Urinary bladder (tissue), 4 donors: ENCODE results near the gene CCRL2. TPM values are rescaled to one million over a fixed set of nuclear protein-coding genes. Genes with fewer than 3 reads are reported as not detected.

Experiments used
- DNase-seq: peaks from one replicate; pipeline ENCODE4 v3.0.0-alpha.2; 2015; ENCODE audit errors: extremely low spot score
- H3K27ac ChIP-seq: one replicate; pipeline ENCODE4 v1.5.1; 2013; ENCODE audit warnings: low read depth, mild to moderate bottlenecking, moderate library complexity
- H3K36me3 ChIP-seq: one replicate; pipeline ENCODE4 v1.6.1; 2013; ENCODE audit warnings: mild to moderate bottlenecking, moderate library complexity; ENCODE audit not compliant: insufficient read depth
- H3K4me1 ChIP-seq: one replicate; pipeline ENCODE4 v1.6.1; 2013; ENCODE audit warnings: mild to moderate bottlenecking, moderate library complexity; ENCODE audit not compliant: insufficient read depth
- H3K4me3 ChIP-seq: one replicate; pipeline ENCODE4 v1.5.1; 2013; ENCODE audit warnings: low read depth, low read length
- WGBS: extraction: QIAGEN DNeasy Blood & Tissue Kit; methylation state at CpG from one replicate; pipeline ENCODE4 v1.1.7; 2013; 5-methylcytosine and 5-hydroxymethylcytosine counted together
- polyA plus RNA-seq: library from polyadenylated mRNA; stranded (reverse); fragments of 200-250 nt; gene quantifications from one replicate; pipeline ENCODE4 v1.2.3, GENCODE V29; 2013
- total RNA-seq: library from RNA; depleted of rRNA; stranded (reverse); fragments of >200 nt; gene quantifications from one replicate; pipeline ENCODE4 v1.2.3, GENCODE V29; 2014
- donor health status: healthy with polysubstance abuse.
- donor health status: healthy.

Gene CCRL2
- total and polyA plus RNA-seq, 2 donors, result 1.6 to 2.5 TPM

DNA sequence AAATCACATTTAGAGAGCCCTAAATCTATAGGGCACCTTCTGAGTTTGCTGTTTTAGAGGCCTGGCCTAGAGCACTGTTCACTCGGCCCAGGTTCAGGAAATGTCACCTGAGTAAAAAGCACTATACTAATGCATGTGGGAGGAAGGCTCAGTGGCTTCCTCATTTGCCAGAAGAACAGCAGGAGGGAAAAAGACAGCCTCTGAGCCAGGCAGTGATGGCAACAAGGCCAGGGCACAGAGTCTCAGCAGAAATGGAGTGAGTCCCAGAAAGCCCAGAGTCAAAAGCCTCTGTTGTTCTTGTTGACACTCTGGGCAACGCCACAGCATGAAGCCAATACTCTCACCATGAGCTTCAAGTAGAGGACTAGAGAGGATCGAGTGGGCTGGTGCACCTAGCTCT is 31.8 kb downstream of the CCRL2 start:
- no peaks in the 10 kb centered on the region for H3K36me3 ChIP-seq
- H3K4me3 ChIP-seq, result no peak overlapping the region
- no peak overlapping the region for H3K27ac ChIP-seq
- DNase-seq, result no peak
- WGBS, result 93% methylated on average over 3 of the region's 3 CpGs
- no peaks in the 10 kb centered on the region for H3K4me1 ChIP-seq

- 68% methylated on average over 4 of the region's 4 CpGs for WGBS
Measured at GRCh38 chr3:46440531-46441294, 33.7 kb downstream of the CCRL2 start.

GRCh38 chr3:46442576-46443530 is 35.8 kb downstream of the CCRL2 start:
- Histone ChIP-seq H3K27ac (no peak overlapping the region), H3K36me3 (no peaks in the 10 kb centered on the region), H3K4me3 (no peak overlapping the region), H3K4me1 (no peaks in the 10 kb centered on the region)
- WGBS, result 74% methylated on average over 16 of the region's 16 CpGs
- DNase-seq, result no peak

More at GRCh38 chr3:46440531-46441294, 33.7 kb downstream of the CCRL2 start:
- H3K4me1 ChIP-seq, result no peaks in the 10 kb centered on the region
- no peak for DNase-seq
- no peaks in the 10 kb centered on the region for H3K36me3 ChIP-seq
- no peak overlapping the region for H3K27ac ChIP-seq
- no peak overlapping the region for H3K4me3 ChIP-seq

GRCh38 chr3:46447228-46447985 is 40.3 kb downstream of the CCRL2 start:
- no peaks in the 10 kb centered on the region for H3K4me1 ChIP-seq
- no peak overlapping the region for H3K27ac ChIP-seq
- H3K36me3 ChIP-seq, result no peaks in the 10 kb centered on the region
- no peak overlapping the region for H3K4me3 ChIP-seq
- 56% methylated on average over 5 of the region's 5 CpGs for WGBS
- DNase-seq, result no peak

- no peaks in the 10 kb centered on the region for H3K36me3 ChIP-seq
- no peak for DNase-seq
- WGBS, result 92% methylated on average over 17 of the region's 17 CpGs
- no peaks in the 10 kb centered on the region for H3K4me1 ChIP-seq
- no peak overlapping the region for H3K27ac ChIP-seq
- H3K4me3 ChIP-seq, result no peak overlapping the region
Measured at GRCh38 chr3:46448721-46449120, 41.7 kb downstream of the CCRL2 start.

DNA sequence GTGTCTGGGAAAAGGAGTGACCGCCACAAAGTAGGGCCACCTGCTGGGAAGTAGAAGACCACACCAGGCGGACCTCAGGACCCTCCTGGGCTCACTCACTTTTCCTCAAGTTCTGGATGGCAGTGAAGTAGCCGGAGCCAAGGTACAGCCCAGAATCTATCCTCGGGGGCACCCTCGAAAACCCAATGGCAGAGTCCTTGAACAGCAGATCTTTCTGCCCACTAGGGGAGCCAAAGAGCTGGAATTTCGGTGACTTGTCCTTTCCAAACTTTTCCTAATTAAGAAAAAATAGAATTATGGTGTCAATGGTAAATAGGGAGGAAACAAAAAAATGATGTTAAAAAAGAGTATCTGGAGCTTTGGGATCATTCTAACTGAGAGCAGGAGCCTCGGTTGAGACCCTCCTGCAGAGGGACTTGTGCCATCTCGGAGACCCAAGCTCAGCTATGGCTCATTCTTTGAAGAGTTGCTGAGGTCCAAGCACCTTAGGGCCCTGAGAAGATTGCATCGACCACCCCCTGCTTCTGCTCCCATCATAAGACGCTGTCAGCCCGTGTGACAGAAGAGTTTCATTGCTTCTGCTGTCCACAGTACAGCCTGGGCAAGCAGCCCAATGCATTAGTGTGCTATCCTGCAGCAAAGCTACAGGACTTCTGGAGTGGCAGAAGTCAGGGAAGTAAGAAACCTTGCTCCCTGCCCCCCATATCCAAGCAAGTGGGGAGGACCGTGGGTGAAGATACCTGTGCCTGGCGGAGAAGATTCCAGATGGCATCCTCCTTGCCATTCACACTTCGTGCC is 42.9 kb downstream of the CCRL2 start:
- DNase-seq, result no peak
- H3K36me3 ChIP-seq, result no peaks in the 10 kb centered on the region
- no peak overlapping the region for H3K27ac ChIP-seq
- no peak overlapping the region for H3K4me3 ChIP-seq
- WGBS, result 72% methylated on average over 14 of the region's 14 CpGs
- no peaks in the 10 kb centered on the region for H3K4me1 ChIP-seq

DNA sequence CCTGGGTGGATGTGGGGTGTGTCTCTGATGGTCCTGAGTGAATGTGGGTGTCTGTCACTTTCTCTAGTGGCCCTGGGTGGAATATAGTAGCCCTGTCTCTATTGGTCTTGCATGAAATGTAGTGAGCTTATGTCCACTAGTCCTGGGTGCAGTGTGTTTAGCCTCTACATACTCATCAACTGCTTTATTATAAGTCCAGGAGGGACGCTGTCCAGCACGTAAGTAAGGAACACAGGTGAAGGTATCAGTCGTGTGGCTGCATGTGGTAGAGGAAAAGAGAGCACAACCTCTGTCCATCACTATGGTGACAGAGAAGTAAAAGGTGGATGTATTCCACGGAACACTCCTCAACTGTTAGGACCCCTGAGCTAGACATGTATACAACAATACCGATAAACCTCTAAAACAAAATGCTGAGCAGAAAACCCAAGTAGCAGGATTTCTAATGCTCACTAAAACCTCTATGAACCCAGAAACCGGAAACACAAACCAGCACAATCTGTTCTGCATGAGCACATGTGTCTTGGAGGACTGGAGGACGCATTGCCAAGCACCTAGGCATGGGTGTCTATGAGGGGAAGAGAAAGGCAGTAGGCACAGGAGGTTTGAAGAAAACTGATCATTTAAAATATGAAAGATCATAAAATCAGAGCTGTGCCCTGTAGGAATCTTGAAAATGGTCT is 46.6 kb downstream of the CCRL2 start:
- H3K4me3 ChIP-seq, result no peak overlapping the region
- no peaks in the 10 kb centered on the region for H3K36me3 ChIP-seq
- DNase-seq, result no peak
- no peak overlapping the region for H3K27ac ChIP-seq
- WGBS, result 70% methylated on average over 7 of the region's 7 CpGs
- no peaks in the 10 kb centered on the region for H3K4me1 ChIP-seq

GRCh38 chr3:46454209-46454595 is 47.1 kb downstream of the CCRL2 start:
- Histone ChIP-seq H3K36me3 (no peaks in the 10 kb centered on the region), H3K4me3 (no peak overlapping the region), H3K27ac (no peak overlapping the region), H3K4me1 (no peaks in the 10 kb centered on the region)
- no peak for DNase-seq
- WGBS, result 46% methylated on average over 3 of the region's 3 CpGs

- whole genome bisulfite sequencing, result 81% methylated on average over 7 of the region's 7 CpGs
Measured at GRCh38 chr3:46454606-46455005, 47.5 kb downstream of the CCRL2 start.

GRCh38 chr3:46455231-46456115 is 48.4 kb downstream of the CCRL2 start:
- no peaks in the 10 kb centered on the region for H3K36me3 ChIP-seq
- 83% methylated on average over 21 of the region's 21 CpGs for WGBS
- H3K4me1 ChIP-seq, result no peaks in the 10 kb centered on the region
- no peak overlapping the region for H3K4me3 ChIP-seq
- no peak for DNase-seq
- H3K27ac ChIP-seq, result no peak overlapping the region

More at GRCh38 chr3:46454606-46455005, 47.5 kb downstream of the CCRL2 start:
- H3K36me3 ChIP-seq, result no peaks in the 10 kb centered on the region
- H3K4me3 ChIP-seq, result no peak overlapping the region
- DNase-seq, result no peak
- no peaks in the 10 kb centered on the region for H3K4me1 ChIP-seq
- H3K27ac ChIP-seq, result no peak overlapping the region

- 88% methylated on average over 14 of the region's 14 CpGs for WGBS
- Histone ChIP-seq H3K36me3 (no peaks in the 10 kb centered on the region), H3K4me1 (no peaks in the 10 kb centered on the region), H3K4me3 (no peak overlapping the region), H3K27ac (no peak overlapping the region)
- no peak for DNase-seq
Measured at GRCh38 chr3:46456118-46456517, 49.1 kb downstream of the CCRL2 start.
